ENCODE data around the gene STXBP1.

DNA sequence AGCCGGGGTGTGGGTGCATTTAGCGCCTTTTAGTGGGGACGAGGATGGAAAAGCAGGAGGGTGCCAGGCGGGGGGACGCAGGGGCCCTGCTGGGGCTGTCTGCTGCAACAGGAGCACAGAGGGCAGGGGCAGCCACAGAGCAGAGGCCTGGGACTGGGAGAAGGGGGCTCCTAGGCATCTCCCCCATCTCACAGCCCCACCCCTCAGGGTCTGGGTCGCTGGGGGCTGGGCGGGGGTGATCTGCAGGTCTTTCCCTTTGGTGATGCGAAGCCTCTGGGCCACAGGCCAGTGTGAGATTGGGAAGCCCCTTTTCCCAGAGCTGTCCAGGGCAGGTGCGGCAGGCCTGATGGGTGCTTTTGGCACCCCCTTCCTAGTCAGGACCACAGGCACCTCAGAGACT lies 118.2 kb downstream of the STXBP1 start:
- TF ChIP-seq EZH2phosphoT487 (IDR thresholded peaks at IDR 0.05; ENCODE audit: insufficient read depth, low read depth) (no peak), EZH2 (IDR thresholded peaks at IDR 0.05; ENCODE audit: insufficient read depth, poor library complexity, severe bottlenecking) (no peak)

Data from GM23248 (cell line).